IMR-90 (cell line): ENCODE measurements around the gene SLAMF7. TPM values are rescaled to one million over a fixed set of nuclear protein-coding genes. Genes with fewer than 3 reads are reported as not detected.

Experiments
- ATAC-seq: fragments of 200-7000 bp; cut with Tn5 transposase; 2 replicates; pipeline ENCODE4 v1.9.1; 2020; ENCODE audit warnings: low read depth, mild to moderate bottlenecking, moderate library complexity
- BruUV-seq: library from RNA; stranded (reverse); fragments of 400-500 nt; replicated peaks from 2 replicates; lab custom pipeline; 2021; lab: Mats Ljungman, UMichigan
- CTCF ChIA-PET: fragments of 300-600 bp; formaldehyde crosslinking; extraction: SDS; loops from one replicate; lab custom pipeline; 2021; ENCODE audit warnings: antibody characterized with exemption; lab: Yijun Ruan, JAX
- POLR2A ChIA-PET: fragments of 300-600 bp; sonication (Branson Sonifier 250); formaldehyde crosslinking; loops from one replicate; lab custom pipeline; 2022; ENCODE audit warnings: antibody characterized with exemption; ENCODE audit not compliant: unreplicated experiment; lab: Charles Lee
- DNase-seq: peaks from one replicate; pipeline ENCODE4 v3.0.0; 2013
- H2AFZ ChIP-seq: replicated peaks from 2 replicates; pipeline ENCODE3; 2013; ENCODE audit warnings: low read length, mild to moderate bottlenecking; ENCODE audit not compliant: poor library complexity
- H2AK5ac ChIP-seq: 2 replicates; pipeline ENCODE4 v1.6.1; 2013; ENCODE audit warnings: low read depth, low read length, inconsistent platforms
- H2AK9ac ChIP-seq: replicated peaks from 2 replicates; pipeline ENCODE3; 2013; ENCODE audit warnings: mild to moderate bottlenecking, low read depth, low read length, moderate library complexity; ENCODE audit not compliant: poor library complexity
- H2BK120ac ChIP-seq: 2 replicates; pipeline ENCODE4 v1.6.1; 2013; ENCODE audit warnings: low read depth, low read length, inconsistent platforms
- H2BK15ac ChIP-seq: 3 replicates; pipeline ENCODE4 v1.6.1; 2013; ENCODE audit warnings: low read depth, low read length, inconsistent platforms
- H2BK20ac ChIP-seq: 2 replicates; pipeline ENCODE4 v1.6.1; 2013; ENCODE audit warnings: low read depth, mild to moderate bottlenecking, inconsistent platforms, low read length, moderate library complexity
- H2BK5ac ChIP-seq: 2 replicates; pipeline ENCODE4 v1.6.1; 2013; ENCODE audit warnings: mild to moderate bottlenecking, low read depth, low read length, inconsistent platforms; ENCODE audit not compliant: poor library complexity, severe bottlenecking
- H3K14ac ChIP-seq: replicated peaks from 2 replicates; pipeline ENCODE4 v1.6.1; 2013; ENCODE audit warnings: low read depth, low read length, inconsistent platforms
- H3K18ac ChIP-seq: 2 replicates; pipeline ENCODE4 v1.6.1; 2013; ENCODE audit warnings: low read depth, low read length, control low read depth
- H3K23ac ChIP-seq: 2 replicates; pipeline ENCODE4 v1.6.1; 2013; ENCODE audit warnings: low read depth, low read length, inconsistent platforms
- H3K27ac ChIP-seq: 2 replicates; pipeline ENCODE4 v1.5.1; 2013; ENCODE audit warnings: mild to moderate bottlenecking, control low read depth, low read length; ENCODE audit not compliant: insufficient read depth
- H3K27me3 ChIP-seq: 2 replicates; pipeline ENCODE4 v1.6.1; 2013; ENCODE audit warnings: low read length; ENCODE audit not compliant: control insufficient read depth, insufficient read depth
- H3K36me3 ChIP-seq: 2 replicates; pipeline ENCODE4 v1.6.1; 2013; ENCODE audit warnings: low read length, mixed read lengths; ENCODE audit not compliant: control insufficient read depth, insufficient read depth
- H3K4ac ChIP-seq: 2 replicates; pipeline ENCODE4 v1.6.1; 2013; ENCODE audit warnings: low read depth, low read length, inconsistent platforms
- H3K4me1 ChIP-seq: 2 replicates; pipeline ENCODE4 v1.6.1; 2013; ENCODE audit warnings: low read length, mixed read lengths; ENCODE audit not compliant: control insufficient read depth, insufficient read depth
- H3K4me2 ChIP-seq: 2 replicates; pipeline ENCODE4 v1.6.1; 2013; ENCODE audit warnings: low read depth, mild to moderate bottlenecking, control low read depth, low read length, moderate library complexity
- H3K4me3 ChIP-seq: 2 replicates; pipeline ENCODE4 v1.5.1; 2013; ENCODE audit warnings: low read depth, mild to moderate bottlenecking, control low read depth, low read length, moderate library complexity; ENCODE audit not compliant: insufficient read depth
- H3K56ac ChIP-seq: 2 replicates; pipeline ENCODE4 v1.6.1; 2013; ENCODE audit warnings: low read length, inconsistent platforms; ENCODE audit not compliant: insufficient read depth; ENCODE audit errors: extremely low read depth
- H3K79me1 ChIP-seq, 2 experiments: 2 replicates each; pipeline ENCODE4 v1.6.1; 2013; ENCODE audit warnings: low read length in 2 of 2, inconsistent platforms in 1 of 2, low read depth in 1 of 2
- H3K9ac ChIP-seq: 2 replicates; pipeline ENCODE4 v1.6.1; 2013; ENCODE audit warnings: low read depth, low read length, control low read depth
- H3K9me1 ChIP-seq: 2 replicates; pipeline ENCODE4 v1.6.1; 2013; ENCODE audit warnings: low read length, inconsistent platforms; ENCODE audit not compliant: insufficient read depth
- H3K9me3 ChIP-seq: 2 replicates; pipeline ENCODE4 v1.6.1; 2013; ENCODE audit warnings: low read length; ENCODE audit not compliant: control insufficient read depth, insufficient read depth
- H4K20me1 ChIP-seq: 2 replicates; pipeline ENCODE4 v1.6.1; 2013; ENCODE audit warnings: low read length, inconsistent platforms; ENCODE audit not compliant: insufficient read depth
- H4K5ac ChIP-seq: 2 replicates; pipeline ENCODE4 v1.6.1; 2013; ENCODE audit warnings: mild to moderate bottlenecking, low read depth, low read length, control low read depth
- H4K8ac ChIP-seq, 2 experiments: 2 replicates each; pipeline ENCODE4 v1.6.1; 2013; ENCODE audit warnings: low read depth in 2 of 2, low read length in 2 of 2, control low read depth in 1 of 2, inconsistent platforms in 1 of 2
- H4K91ac ChIP-seq: 2 replicates; pipeline ENCODE4 v1.6.1; 2013; ENCODE audit warnings: low read depth, low read length, inconsistent platforms; ENCODE audit not compliant: insufficient read depth
- BHLHE40 ChIP-seq: fragments of 150-350 bp; IDR thresholded peaks from 2 replicates; pipeline ENCODE4 v1.6.1; 2016; ENCODE audit warnings: mild to moderate bottlenecking, low read depth, low read length
- CEBPB ChIP-seq: IDR thresholded peaks from 2 replicates; pipeline ENCODE4 v1.6.1; 2012; ENCODE audit warnings: low read depth, low read length, improper control_type of control experiment
- CHD1 ChIP-seq: IDR thresholded peaks from 2 replicates; pipeline ENCODE4 v1.6.1; 2012; ENCODE audit warnings: low read depth, low read length, improper control_type of control experiment
- CTCF ChIP-seq: conservative IDR thresholded peaks from 2 replicates; pipeline ENCODE4 v1.5.1; 2012; ENCODE audit warnings: mild to moderate bottlenecking, low read depth, low read length, improper control_type of control experiment
- ELK1 ChIP-seq: fragments of 150-350 bp; IDR thresholded peaks from 2 replicates; pipeline ENCODE4 v1.6.1; 2016; ENCODE audit warnings: low read depth, mild to moderate bottlenecking, low read length, moderate library complexity, borderline replicate concordance
- FOS ChIP-seq: fragments of 150-350 bp; IDR thresholded peaks from 2 replicates; pipeline ENCODE4 v1.6.1; 2016; ENCODE audit warnings: low read depth, low read length
- MAFK ChIP-seq: IDR thresholded peaks from 2 replicates; pipeline ENCODE4 v1.6.1; 2012; ENCODE audit warnings: low read depth, low read length, improper control_type of control experiment
- MAZ ChIP-seq: IDR thresholded peaks from 2 replicates; pipeline ENCODE4 v1.6.1; 2012; ENCODE audit warnings: low read depth, mild to moderate bottlenecking, low read length, improper control_type of control experiment, moderate library complexity, borderline replicate concordance
- NFE2L2 ChIP-seq: fragments of 150-350 bp; IDR thresholded peaks from 2 replicates; pipeline ENCODE4 v1.6.1; 2016; ENCODE audit warnings: low read depth, mild to moderate bottlenecking, low read length
- POLR2A ChIP-seq: IDR thresholded peaks from 2 replicates; pipeline ENCODE4 v1.6.1; 2012; ENCODE audit warnings: mild to moderate bottlenecking, low read depth, low read length
- RAD21 ChIP-seq: IDR thresholded peaks from 2 replicates; pipeline ENCODE4 v1.6.1; 2012; ENCODE audit warnings: low read length, improper control_type of control experiment
- RCOR1 ChIP-seq: IDR thresholded peaks from 2 replicates; pipeline ENCODE4 v1.6.1; 2012; ENCODE audit warnings: mild to moderate bottlenecking, low read length, improper control_type of control experiment; ENCODE audit not compliant: insufficient replicate concordance
- RFX5 ChIP-seq: IDR thresholded peaks from 2 replicates; pipeline ENCODE4 v1.8.0; 2012; ENCODE audit warnings: low read depth, mild to moderate bottlenecking, low read length, moderate library complexity
- SMC3 ChIP-seq: fragments of 150-350 bp; IDR thresholded peaks from 2 replicates; pipeline ENCODE4 v1.6.1; 2016; ENCODE audit warnings: low read depth, mild to moderate bottlenecking, antibody characterized with exemption, low read length, moderate library complexity
- USF2 ChIP-seq: fragments of 150-350 bp; IDR thresholded peaks from 2 replicates; pipeline ENCODE4 v1.6.1; 2017; ENCODE audit warnings: mild to moderate bottlenecking, antibody characterized with exemption, low read length, low read depth
- WGBS, 2 experiments: methylation state at CpG; one replicate each; pipeline versions ENCODE4 v1.1.5 to v1.1.7; 2013; ENCODE audit warnings: missing lambda C conversion rate in 2 of 2; ENCODE audit not compliant: insufficient read length in 1 of 2; ENCODE audit errors: extremely low coverage in 2 of 2; 5-methylcytosine and 5-hydroxymethylcytosine counted together
- dilution Hi-C: fragments of 300-500 bp; cut with HindIII; formaldehyde crosslinking; loops from one replicate; pipeline ENCODE4 v1.14.3; 2018; ENCODE audit warnings: low sequenced_read_pairs; ENCODE audit not compliant: unreplicated experiment
- in situ Hi-C: fragments of 300-500 bp; cut with MboI; formaldehyde crosslinking; loops from 3 replicates; pipeline ENCODE4 v1.14.3; 2019; ENCODE audit warnings: low sequenced_read_pairs, inconsistent platforms, mixed read lengths
- intact Hi-C: fragments of 100-400 bp; cut with micrococcal nuclease; formaldehyde crosslinking; loops from 2 replicates; pipeline ENCODE4 v1.10.0; 2022
- polyA plus RNA-seq, 3 experiments: library from polyadenylated mRNA; depleted of rRNA; stranded (reverse); fragments of >200 nt; gene quantifications; 2 replicates each; pipeline ENCODE4 v1.2.3, GENCODE V29; 2012; ENCODE audit warnings: low replicate concordance in 1 of 3
- total RNA-seq: library from RNA; depleted of rRNA; stranded (reverse); fragments of >200 nt; gene quantifications from 2 replicates; pipeline ENCODE4 v1.2.3, GENCODE V29; 2012

SLAMF7 gene
- total and polyA plus RNA-seq, 2 of the 4 experiments (the other 2 are of a cell fraction), result not detected

GRCh38 chr1:160756849-160757201 is 17.8 kb downstream of the SLAMF7 start:
- no peaks in the 10 kb centered on the region for H3K36me3 ChIP-seq
- in situ Hi-C loops (no loop called here), dilution Hi-C loops (no loop called here), intact Hi-C loops (no loop called here)
- ChIA-PET POLR2A (no interaction called here), CTCF (no interaction called here)
- no peaks in the 10 kb centered on the region for H4K20me1 ChIP-seq
- H3K56ac ChIP-seq, result no peak overlapping the region
- no CpG with 5 or more reads among the region's 2 CpGs for WGBS, 2 experiments
- no peak overlapping the region for H2AFZ ChIP-seq
- no peak overlapping the region for H3K4ac ChIP-seq
- no peak overlapping the region for H3K23ac ChIP-seq
- no peak overlapping the region for H2AK5ac ChIP-seq
- no peak overlapping the region for H3K27ac ChIP-seq
- H3K27me3 ChIP-seq, result no peaks in the 10 kb centered on the region
- no peak overlapping the region for H2BK120ac ChIP-seq
- BruUV-seq, result no TSS peak
- no peak overlapping the region for H2BK20ac ChIP-seq
- H2BK15ac ChIP-seq, result no peak overlapping the region
- no peaks in the 10 kb centered on the region for H3K9me1 ChIP-seq
- no peak overlapping the region for H3K9ac ChIP-seq
- no peak for DNase-seq
- H3K18ac ChIP-seq, result no peak overlapping the region
- no peak overlapping the region for H2BK5ac ChIP-seq
- H4K91ac ChIP-seq, result no peak overlapping the region
- no peak overlapping the region for H2AK9ac ChIP-seq
- H3K4me3 ChIP-seq, result no peak overlapping the region
- no peak overlapping the region for H4K5ac ChIP-seq
- no peak overlapping the region for H4K8ac ChIP-seq
- H3K9me3 ChIP-seq, result no peaks in the 10 kb centered on the region
- no peak overlapping the region for H3K4me2 ChIP-seq
- no peak for TF ChIP-seq RFX5
- no peak for TF ChIP-seq MAFK
- no peak for TF ChIP-seq POLR2A
- no peak for TF ChIP-seq MAZ
- no peak for TF ChIP-seq CHD1
- TF ChIP-seq FOS, result no peak
- TF ChIP-seq USF2, result no peak
- no peak for TF ChIP-seq ELK1
- TF ChIP-seq NFE2L2, result no peak
- no peak for TF ChIP-seq CEBPB
- TF ChIP-seq CTCF, result no peak
- TF ChIP-seq RCOR1, result no peak
- TF ChIP-seq SMC3, result no peak
- TF ChIP-seq RAD21, result no peak
- no peak for TF ChIP-seq BHLHE40
- no peak for ATAC-seq
- H3K14ac ChIP-seq, result no peak overlapping the region
- no peaks in the 10 kb centered on the region for H3K79me1 ChIP-seq
- H3K4me1 ChIP-seq, result no peaks in the 10 kb centered on the region
